HG03097 (cell line): Measurements from ENCODE around the gene NDUFB10.
"Not testable (repeated sequence)": the region's sequence is repeated elsewhere in the genome, so short reads cannot be mapped to it uniquely, and the experiment has no call there.

Experiments
- ATAC-seq: cut with Tn5 transposase; IDR thresholded peaks from one replicate; pipeline ENCODE4 v1.9.1; 2021; ENCODE audit not compliant: unreplicated experiment, low FRiP score

NDUFB10 gene

DNA sequence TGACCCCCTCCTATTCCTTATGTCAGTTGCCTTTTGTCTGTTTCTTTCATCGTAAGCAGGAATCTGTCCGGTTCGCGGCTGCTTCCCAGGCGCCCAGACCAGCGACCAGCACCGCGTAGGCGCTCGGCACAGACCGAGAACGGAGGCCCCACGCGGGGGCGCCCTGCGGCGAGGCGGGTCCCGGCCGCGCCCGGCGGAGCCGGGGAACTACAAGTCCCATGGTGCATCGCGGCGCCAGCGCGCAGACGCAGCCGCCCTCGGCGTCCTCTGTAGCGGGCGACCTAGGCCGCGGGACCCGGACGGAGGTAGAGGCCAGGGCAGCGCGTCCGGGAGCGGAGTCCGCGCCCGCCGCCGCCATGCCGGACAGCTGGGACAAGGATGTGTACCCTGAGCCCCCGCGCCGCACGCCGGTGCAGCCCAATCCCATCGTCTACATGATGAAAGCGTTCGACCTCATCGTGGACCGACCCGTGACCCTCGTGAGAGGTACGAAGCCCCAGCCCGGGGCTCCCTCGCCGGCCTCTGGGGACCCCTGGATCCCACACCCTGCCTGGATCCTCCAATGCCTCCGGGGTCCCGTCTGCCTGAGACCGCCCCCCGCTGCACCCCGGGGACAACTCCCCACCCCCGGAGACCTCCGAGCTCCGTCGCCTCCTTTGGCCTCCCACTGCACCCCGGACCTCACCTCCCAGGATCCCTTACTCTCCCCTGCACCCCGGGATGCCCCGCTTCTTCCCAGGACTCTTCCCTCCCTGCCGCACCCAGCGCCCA lies at the start of gene NDUFB10:
Gene NDUFB10, plus strand, starts transcription at position 270 of the 771 bp plus-strand sequence. Its CDS starts 87 bp downstream, at position 357.
- peak; percentile 77 for ATAC-seq

DNA sequence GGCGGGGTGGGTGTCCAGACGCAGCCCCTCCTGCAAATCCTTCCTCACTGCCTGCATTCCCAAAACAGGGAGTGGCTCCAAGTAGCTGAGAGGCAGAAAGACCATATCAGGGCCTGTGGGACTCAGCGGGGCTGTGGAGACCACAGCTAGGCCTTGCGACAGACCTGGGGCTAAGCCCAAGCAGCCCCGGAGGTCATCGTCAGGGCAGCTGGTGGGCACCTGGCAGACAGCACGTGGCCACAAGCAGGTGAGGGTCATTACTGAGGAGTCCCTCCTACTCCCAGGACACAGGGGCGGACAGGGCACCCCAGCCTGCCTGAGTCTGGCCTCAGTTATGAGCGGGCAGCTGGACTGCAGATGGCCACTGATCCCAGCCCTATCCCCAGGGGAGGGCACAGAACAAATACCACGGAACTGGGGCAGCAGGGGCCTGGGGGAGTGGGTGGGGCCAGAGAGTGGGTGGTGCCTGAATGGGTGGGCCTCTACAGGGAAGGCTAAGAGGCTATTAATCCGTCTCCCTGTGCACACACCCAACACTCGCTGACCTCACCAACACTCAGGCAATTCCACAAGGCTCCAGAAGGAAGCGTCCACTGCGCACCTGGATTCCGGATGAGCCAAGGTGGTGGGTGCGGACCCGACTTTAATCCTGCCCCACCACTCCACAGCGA lies 49.6 kb upstream of the NDUFB10 start:
- ATAC-seq = no peak

DNA sequence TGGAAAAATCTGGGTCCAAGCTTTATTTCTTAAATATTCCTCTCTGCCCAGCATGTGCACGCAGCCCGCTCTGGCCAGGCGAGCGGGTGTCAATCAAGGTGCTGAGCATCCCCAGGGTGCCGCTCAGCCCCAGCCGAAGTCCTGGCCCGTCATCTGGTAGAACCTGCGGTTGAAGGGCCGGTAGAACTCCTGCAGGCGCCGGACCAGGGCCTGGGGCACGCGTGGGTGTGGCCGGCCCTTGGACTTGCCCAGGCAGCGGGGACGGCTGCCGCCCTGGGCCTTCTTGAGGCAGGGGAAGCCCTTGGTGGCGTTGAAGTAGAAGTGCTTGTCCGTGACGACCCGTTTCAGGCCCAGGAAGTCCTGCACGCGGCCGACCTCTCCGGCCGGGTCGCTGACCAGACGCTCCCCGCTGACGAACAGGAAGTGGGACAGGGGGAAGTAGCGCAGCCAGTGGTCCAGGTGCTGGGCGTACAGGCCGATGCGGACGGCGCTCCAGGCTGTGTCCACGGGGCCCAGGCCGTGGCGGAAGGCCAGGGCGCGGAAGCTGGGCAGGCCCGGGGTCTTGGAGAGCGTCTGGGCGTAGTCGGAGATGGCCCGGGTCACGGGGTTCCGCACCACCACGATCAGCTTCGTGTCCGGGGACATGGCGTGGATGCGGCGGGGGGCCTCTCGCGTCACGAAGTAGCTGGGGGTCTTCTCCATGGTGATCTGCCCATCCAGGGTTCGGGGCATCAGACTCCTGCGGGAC lies 47.7 kb upstream of the NDUFB10 start:
- no peak for ATAC-seq

DNA sequence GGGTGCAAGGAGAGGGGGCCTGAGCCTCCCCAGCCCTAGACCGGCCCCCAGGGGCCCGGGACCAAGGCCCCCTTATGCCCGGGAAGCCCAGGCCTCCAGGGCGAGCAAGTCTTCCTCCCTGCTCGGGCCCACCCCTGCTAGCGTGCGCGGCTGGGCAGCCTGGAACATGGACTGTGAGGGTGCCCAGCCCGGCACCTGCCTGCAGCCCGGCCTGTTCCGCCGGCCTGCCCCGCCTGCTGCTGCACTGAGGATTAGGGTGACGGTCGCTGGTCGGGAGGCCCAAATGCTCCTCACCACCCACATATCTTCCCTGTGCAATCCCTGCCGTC lies 47.2 kb upstream of the NDUFB10 start:
- no peak for ATAC-seq

DNA sequence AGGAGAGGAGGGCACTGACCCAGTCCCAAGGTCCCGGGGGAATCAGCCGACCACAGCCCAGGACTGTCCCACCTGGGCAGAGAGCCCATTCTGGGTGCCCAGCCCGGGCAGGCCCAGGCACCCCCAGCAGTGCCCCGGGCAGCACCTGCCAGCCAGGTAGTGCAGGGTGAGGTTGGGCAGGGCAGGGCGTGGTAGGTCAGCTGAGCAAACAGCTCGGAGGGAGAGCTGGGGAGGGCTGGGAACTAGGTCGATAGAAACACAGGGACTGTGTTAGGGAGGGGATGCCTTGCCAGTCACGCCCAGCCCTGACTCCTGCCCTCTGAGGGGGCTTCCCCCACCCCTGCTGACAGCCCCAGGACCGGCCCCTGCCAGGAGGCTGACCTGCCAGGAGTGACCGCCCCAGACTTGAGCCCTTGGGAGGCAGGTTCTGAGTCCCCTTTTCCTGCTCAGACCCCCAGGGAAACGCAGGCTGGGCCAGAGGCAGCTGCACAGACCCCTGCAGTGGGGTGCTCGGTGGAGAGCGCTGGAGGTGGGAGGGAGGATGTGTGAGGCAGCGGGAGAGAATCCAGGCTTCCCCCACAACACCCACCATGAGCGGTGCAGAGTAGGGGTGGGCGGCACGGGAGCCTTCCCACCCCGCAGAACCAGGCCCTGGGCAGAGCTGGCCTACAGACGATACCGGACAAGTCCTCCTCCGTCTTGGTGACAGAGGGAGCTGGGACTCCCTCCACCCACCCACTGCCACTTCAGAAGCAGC lies 45.8 kb upstream of the NDUFB10 start:
- ATAC-seq = no peak

DNA sequence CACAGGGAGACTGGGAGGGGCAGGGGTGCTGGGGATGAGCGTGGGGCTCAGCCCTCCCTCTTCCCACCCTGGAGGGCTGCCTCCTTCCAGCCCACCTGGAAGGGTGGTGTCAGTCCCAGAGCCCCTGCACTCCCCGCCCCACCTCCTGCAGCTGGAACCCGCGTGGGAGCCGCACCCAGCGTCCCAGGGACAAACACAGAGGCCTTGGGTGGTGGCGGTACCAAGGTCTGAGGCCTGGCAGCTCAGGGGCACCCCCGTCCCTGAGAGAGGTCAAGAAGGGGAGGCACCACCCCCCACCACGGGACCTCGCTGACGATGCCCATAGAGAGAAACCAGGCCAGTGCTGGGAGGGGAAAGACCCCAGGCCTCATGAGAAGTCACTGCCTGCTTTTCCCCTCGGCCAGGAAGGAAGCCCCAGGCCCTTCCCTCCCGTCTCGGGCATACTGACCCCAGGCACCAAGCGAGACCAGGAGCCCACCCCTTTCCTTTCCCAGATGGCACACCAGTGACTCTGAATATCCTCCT lies 45.2 kb upstream of the NDUFB10 start:
- ATAC-seq = no peak

DNA sequence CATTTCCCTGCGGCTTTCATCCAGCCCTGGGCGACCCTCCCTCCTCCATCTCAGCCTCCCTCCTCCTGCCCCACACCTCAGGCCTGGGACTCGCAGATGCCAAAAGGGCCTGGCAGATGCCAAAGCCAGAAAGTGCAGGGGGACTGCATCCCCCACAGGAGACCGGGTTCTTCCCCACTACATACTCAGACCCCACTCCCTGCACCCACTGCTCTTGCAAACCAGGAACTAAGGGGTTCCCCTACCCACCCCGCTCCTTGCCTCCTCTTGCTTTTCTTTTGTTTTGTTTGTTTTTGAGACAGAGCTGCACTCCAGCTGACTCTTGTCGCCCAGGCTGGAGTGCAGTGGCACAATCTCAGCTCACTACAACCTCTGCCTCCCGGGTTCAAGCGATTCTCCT lies 44.4 kb upstream of the NDUFB10 start:
- ATAC-seq = no peak

DNA sequence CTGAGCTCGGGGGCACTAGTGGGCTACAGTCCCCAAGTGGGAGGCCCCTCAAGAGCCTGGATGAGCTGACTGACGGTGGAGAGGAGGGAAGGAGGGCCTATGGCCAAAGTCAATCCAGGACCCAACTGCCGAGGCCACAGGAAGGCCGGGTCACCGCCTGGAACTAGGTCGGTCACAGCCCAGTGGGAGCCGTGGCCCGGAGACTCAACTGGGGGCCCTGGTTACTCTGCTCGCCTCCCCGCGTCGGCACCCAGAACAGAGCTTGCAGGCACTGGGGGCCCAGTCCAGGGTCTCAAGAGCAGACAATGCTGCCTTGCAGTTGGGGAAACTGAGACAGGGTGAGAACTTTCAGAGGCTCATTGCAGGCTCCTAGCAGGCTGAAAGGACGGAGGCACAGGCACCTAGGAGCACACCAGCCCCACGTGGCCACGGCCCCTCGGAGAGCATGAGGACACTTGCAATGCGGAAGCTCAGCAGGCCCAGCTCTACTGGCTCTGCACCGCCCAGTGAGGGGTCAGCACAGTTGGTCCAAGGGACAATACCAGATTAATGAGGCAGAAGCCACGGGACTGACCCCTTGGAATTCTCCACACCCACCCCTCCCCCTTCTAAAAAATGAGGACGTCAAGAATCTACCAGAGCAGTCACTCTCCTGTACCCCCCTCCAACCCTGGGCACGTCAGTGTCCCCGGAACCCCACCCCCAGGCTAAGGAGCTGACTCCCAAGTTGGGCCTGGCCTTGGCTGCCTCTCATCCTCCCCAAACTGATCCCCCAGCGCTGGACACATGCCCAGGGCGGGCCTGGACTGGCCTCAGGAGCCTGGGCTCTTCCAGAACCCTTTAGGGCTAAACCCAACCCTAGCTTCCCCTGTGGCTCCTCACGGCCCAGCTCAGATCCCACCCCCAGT lies 43.4 kb upstream of the NDUFB10 start:
- ATAC-seq = no peak

DNA sequence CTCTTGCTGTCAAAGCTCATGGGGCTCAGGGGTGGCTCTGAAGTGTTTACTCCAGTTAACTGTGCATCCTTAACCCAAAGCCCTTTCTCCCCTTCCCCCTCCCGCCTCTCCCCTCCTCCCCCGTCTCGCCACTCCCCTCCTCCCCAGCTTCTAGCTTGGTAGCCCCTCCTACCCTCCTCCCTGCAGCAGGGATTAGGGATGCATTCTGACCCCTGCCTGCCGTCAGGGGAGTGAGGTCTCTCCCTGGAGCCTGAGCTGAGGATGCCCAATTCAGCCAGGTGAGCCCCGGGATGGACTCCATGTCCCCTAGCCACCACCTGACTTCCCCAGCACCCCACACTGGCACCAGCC lies 42.7 kb upstream of the NDUFB10 start:
- ATAC-seq = no peak

DNA sequence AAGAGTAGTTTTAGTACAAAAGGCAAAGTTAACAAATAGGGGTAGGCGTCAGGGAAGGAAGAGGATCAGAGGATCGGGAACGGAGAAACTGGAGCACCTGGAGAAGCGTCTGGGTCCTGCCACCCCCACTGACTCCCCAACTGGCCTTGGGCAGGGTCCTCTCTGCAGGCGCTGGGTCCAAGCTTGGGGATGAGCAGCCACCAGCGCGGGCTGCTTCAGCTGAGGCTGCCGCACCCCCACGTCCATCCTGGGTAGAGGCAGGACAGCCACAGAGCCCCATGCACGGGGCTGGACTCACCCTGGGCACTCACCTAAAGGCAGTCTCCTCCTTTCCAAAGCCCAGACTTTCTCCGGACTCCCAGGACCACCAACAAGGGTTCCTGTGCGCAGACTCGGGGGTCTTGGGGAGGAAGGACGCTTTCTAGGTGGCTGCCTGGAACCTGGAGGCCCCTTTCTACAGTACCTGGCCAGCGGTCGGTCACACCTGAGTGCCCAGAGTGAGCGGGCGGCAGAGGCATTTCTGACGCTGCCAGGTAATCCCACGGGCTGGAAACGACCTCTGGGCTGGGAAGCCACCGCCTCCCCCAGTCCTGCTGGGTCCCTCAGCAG lies 42.2 kb upstream of the NDUFB10 start:
- ATAC-seq = no peak

DNA sequence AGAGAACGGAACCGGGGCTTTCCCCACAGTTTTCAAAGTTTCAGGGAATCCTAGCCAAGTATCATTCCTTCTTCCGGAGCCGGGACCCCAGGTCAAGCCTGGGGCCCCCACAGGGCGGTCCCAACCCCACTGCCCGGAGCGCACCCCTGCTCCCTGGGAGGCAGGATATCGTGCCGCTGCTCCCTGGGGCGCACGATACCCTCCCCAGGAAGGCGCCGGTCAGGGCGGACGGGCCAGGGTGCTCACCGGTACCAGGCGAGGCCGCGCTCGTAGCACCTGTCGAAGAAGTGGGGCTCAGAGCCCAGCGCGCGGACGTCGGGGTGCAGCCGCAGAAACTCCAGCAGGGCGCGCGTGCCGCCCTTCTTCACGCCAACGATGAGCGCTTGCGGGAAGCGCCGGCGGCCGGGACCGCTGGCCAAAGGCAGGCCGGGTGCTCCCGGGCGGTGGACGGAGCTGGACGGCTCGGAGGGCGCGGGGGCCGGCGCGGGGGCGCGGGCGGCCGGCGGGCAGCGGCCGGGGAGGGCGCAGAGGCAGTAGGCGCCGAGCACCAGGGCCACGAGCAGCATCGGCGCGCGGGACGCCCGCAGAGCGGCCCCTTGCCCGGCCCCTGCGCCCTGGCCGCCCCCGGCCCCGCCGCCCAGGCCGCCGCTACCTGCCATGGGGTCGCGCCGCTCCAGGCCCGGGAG lies 41.5 kb upstream of the NDUFB10 start:
- no peak for ATAC-seq

DNA sequence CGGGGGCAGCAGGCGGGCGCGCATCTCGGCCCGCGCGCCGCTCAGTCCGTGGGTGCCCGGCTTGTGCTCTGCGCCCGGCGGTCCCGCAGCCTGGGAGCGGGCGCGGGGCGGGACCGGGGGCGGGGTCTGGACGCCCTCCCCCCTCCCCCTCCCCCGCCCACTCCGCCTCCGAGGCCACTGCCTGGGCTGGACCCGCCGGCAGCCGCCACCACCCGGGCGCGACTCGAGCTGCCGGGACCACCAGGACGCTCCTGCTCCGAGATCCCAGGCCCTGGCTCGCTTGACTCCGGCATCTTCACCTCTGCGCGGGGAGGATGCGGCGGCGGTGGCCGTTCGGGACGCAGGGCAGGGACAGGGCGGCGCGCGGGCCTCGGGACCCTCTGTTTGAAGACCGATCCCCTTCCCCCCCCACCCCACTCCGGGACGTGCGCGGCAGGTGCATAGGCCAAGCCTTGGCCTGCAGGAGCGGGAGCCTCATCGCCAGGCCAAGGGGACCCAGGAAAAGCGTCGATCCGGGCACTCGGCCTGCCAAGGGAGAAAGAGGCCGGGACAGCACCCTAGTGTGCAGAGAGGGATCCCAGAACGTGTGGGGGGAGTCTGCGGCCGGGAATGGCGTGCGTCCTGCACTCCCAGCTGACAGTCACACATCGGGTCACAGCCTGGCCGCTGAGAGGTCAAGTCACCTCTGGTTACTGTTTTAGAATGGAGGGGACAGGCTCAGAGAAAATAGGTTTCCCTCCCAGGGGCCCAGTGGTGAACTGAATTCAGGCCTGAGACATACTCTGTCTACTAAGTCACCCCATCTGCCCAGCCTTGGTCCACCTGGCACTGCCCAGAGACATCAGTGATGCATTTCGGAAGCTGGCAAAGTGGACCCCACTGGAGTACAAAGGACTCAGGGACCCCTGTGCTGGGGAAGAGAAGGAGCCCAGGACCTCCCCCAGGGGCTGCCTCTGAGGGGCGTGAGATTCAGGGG lies 40.7 kb upstream of the NDUFB10 start, which contains the start of gene HS3ST6:
Gene HS3ST6, minus strand, starts transcription at position 65 of the 976 bp plus-strand sequence. CDS start 92 bp downstream, outside the sequence.
- no peak for ATAC-seq

DNA sequence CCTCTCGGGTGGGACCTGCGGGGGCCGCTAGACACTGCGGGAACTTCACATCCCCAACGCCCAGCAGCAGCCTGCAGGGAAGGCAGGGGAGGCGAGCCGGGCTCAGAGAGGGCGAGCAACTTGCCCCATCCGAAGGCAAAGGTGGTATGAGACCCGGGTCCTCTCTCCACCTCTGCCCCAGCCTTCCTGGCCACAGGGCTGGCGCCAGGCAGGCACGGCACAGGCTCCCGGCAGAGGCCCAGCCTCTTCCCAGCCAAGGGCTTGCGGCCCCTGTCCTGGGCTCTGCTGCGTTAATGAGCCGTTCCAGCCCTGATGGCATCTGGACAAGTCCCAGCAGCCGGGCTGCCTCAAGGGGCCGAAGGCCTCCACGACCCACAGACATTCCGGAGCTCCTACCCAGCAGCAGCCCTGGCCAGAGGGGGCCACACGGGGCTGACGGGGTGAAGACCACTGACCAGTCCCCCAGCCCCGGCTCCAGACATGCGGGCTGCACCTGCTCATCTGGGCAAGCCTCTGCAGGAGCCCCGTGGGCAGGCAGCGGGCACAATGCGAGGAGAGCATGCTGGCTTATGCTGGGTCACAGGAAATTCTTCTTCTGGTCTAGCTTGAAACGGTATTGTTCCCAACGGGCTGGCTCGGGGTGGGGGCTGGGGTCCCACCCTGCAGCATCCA lies 39.9 kb upstream of the NDUFB10 start:
- no peak for ATAC-seq

DNA sequence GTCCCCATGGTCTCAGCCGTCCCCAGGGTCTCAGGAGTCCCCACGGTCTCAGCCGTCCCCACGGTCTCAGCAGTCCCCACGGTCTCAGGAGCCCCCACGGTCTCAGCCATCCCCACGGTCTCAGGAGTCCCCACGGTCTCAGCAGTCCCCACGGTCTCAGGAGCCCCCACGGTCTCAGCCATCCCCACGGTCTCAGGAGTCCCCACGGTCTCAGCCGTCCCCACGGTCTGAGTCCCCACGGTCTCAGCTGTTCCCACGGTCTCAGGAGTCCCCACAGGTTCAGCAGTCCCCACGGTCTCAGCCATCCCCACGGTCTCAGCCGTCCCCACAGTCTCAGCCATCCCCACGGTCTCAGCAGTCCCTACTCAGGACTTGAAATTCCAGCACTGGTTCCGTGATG lies 39.2 kb upstream of the NDUFB10 start:
- ATAC-seq = not testable (repeated sequence)

DNA sequence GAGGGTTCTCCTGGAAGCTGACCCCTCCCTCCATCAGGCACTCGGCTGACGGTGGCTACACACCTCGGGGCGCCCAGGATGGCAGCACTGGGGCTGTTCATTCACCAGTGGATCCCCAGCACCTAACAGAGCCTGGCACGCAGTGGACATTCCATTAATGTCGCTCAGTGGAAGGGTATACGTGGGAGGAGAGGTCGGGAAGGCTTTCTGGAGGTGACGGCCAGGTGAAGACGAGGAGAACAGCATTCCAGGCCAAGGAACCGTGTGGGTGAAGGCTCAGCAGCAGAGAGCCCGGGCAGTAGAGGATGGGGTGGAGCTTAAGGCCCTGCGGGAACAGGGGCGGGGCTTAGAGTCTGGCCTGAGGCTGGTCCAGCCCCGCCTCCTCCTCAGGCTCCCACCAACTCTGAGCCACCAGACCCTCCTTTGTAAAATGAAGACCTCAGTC lies 38.6 kb upstream of the NDUFB10 start:
- ATAC-seq = no peak

DNA sequence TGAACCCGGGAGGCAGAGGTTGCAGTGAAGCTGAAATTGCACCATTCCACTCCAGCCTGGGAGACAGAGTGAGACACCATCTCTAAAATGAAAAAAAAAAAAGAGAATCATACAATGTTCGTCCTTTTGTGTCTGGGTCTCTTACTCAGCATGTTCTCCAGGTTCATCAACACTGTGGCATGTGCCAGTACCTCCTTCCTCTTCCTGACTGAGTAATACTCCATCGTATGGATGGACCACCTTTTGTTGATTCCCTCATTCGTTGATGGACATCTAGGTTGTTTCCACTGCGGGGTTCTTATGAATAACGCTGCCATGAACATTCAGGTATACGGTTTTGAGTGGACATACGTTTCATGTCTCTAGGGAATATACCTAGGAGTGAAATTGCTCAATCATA lies 37.0 kb upstream of the NDUFB10 start:
- no peak for ATAC-seq
